ENCODE data around the gene CHCHD5. TPM values are rescaled to one million over a fixed set of nuclear protein-coding genes. Genes with fewer than 3 reads are reported as not detected.

The CHCHD5 gene
- total RNA-seq, 2 experiments from 2014 or later = 34.8 to 37.5 TPM

DNA sequence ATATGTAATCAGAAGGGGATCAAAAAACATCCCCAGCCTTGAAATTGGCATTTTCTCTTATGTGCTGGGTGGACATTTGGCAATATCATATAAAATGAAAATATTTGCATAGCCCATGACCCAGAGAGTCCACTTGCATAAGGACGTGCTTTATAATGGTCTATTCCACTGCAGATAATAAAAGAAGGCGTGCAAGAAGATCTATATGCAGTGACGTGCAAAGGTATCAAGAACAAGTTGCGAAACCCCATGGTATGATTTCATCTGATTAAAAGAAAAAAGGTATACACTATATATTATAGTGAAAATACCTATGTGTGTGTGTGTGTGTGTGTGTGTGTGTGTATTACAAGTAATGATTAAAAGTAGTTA lies 52.9 kb downstream of the CHCHD5 start:
- Mint-ChIP-seq H3K4me1 (ENCODE audit: low read depth) (peaks cover 58% of the 10 kb centered on the region), H3K27ac (no peak overlapping the region), H3K9me3 (no peaks in the 10 kb centered on the region), H3K27me3 (peaks cover 13% of the 10 kb centered on the region), H3K36me3 (ENCODE audit: low read depth) (no peaks in the 10 kb centered on the region), H3K4me3 (no peak overlapping the region)
- intact Hi-C loops (cut with micrococcal nuclease) = no loop called here
- ATAC-seq (no peak), DNase-seq (no peak)
- ChIA-PET CTCF (interaction anchor here (0.9 to 15.4 kb wide), 8 partner anchors 8 to 89 kb away, joined by 3 to 291 read pairs (median 8); partner anchors contain the start of gene SLC20A1), POLR2A (interaction anchor here (0.8 to 4.8 kb wide), 5 partner anchors 9 to 71 kb away, joined by 3 to 61 read pairs (median 3); partner anchors contain the start of gene SLC20A1)
- TF ChIP-seq, protein P1, sequence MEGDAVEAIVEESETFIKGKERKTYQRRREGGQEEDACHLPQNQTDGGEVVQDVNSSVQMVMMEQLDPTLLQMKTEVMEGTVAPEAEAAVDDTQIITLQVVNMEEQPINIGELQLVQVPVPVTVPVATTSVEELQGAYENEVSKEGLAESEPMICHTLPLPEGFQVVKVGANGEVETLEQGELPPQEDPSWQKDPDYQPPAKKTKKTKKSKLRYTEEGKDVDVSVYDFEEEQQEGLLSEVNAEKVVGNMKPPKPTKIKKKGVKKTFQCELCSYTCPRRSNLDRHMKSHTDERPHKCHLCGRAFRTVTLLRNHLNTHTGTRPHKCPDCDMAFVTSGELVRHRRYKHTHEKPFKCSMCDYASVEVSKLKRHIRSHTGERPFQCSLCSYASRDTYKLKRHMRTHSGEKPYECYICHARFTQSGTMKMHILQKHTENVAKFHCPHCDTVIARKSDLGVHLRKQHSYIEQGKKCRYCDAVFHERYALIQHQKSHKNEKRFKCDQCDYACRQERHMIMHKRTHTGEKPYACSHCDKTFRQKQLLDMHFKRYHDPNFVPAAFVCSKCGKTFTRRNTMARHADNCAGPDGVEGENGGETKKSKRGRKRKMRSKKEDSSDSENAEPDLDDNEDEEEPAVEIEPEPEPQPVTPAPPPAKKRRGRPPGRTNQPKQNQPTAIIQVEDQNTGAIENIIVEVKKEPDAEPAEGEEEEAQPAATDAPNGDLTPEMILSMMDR (IDR thresholded peaks at IDR 0.05) = no peak

Other genes with a start within 250 kb of the CHCHD5 start
- 10 to 100 TPM; 13.5 to 13.6 TPM for gene RGPD8, start 151.0 kb upstream of the CHCHD5 start, total RNA-seq
- 10 to 100 TPM; 29.2 to 29.6 TPM for gene TTL, start 102.5 kb upstream of the CHCHD5 start, total RNA-seq
- gene POLR1B, start 42.1 kb upstream of the CHCHD5 start, total RNA-seq = 10 to 100 TPM; 54.1 to 55.9 TPM
- 10 to 100 TPM; 52.7 to 52.8 TPM for gene SLC20A1, start 61.3 kb downstream of the CHCHD5 start, total RNA-seq
- not detected for gene NT5DC4, start 136.4 kb downstream of the CHCHD5 start, total RNA-seq
- 10 to 100 TPM; 24.5 to 30.5 TPM for gene CKAP2L, start 180.0 kb downstream of the CHCHD5 start, total RNA-seq
- gene IL1A, start 199.9 kb downstream of the CHCHD5 start, total RNA-seq = under 1 TPM; 0.69 to 0.99 TPM